Stimulated activated CD8-positive, alpha-beta memory T cell treated with anti-CD3 and anti-CD28 coated beads, Interleukin-7, amount 100 ng/mL, for 4 hours (primary cell): ENCODE results near the gene ALKBH3.

Source experiments
- DNase-seq, 2 donors: peaks; one replicate each; pipeline ENCODE4 v3.0.0-alpha.2; 2020; ENCODE audit warnings: low read depth in 2 of 2

Gene ALKBH3

DNA sequence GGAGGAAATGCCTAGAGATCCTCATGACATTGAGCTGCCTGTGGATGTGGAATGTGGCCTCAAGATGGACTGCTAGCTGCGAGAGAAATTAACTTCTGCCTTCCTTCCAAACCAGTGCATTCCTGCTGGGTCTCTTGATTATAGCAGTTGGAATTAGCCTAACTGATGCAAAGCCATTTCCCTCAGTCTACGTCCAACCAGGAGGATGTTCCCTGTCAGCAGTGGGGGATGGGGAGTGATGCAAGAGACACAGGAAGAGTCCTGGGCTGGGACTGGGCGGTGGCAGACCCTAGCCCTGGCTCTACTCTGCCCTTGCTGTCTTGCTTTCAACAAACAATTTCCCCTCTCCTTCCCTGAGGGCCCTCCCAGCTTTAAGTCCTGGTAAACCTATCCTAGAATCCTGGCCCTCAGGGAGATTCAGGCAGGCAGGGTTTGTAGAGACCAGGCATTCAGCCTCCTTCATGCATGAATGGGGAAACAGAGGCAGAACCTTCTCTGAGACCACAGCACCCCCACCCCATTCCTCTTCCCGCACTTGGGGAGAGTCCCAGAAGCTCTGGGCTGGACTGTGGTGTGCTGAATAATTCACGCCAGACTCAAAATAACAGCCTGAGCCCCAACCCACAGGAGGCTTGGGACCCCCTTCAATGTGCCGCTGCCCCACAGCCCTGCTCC, 78.8 kb downstream of the ALKBH3 start:
- no peak for DNase-seq

DNA sequence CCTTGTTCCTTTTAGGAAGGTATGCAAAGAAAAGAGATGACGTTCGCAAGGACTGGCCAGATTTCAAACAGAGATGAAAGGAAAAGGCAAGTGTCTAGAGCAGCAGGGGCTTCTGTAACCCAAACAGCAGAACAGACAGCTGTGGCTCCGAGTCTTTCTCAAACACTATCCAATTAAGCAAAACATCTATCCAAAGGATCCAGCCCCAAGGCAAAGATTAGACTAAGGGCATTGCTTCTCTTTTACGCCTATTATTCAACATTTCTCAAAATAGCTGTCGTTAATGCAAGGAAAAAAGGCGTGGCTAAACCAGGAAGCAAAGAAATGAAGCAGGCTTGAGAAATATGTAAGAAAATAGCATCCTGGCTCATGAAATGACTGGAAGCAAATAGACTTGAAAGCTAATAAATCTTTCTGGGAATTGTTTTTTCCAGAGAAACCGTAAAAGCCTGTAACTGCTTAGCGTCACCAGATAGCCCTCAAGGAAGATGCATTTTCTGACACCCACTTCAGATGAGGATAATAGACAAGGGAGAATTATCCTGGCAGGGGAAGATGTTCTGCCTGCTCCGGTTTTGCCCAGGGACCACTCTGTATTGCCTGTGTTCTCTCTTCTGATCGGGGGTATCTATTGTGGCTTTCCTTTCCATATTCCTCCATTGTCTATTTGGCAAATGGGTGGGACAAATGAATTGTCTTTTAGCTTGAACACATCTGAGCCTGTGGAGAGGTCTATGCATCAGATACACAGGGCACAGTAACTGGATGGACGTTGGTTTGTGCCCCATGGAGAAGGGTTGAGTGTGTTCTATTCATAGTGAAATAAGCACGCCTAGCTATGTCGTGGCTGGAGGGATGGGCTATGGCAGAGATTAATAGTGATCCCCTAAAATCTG, 82.0 kb downstream of the ALKBH3 start:
- no peak for DNase-seq

DNA sequence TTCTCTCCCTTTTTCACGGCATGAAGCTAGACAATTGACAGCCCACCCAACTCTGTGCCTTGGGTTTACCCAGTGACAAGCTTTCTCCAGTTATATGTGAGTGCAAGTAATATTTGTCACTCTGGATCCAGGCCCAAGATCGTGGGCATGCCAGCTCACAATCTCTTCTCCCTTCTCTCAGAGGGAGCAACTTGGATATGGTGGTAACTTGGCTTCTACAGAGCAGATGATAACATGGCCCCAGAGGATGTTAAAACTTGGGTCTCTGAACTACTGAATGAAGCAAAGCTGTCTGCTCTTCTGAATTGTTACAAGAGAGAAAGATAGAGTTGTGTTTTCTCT, 82.6 kb downstream of the ALKBH3 start:
- no peak for DNase-seq

DNA sequence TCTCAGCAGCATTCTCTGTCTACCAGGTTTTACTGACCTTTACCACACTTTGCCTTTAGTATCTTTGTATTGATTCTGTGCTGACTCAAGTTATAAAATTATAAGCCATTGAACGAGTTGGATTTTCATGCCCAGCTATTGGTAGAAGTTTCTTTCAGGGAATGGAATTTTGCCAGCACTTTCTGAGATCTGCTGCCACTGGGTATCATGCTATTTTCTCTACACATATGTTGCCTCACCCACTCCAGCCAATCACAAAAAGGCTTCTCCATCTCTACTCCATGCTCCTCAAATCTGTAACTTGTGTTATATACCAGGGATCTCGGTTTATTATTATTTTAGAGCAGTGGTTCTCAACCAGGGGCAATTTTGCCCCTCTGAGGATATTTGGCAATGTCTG, 87.0 kb downstream of the ALKBH3 start:
- no peak for DNase-seq

DNA sequence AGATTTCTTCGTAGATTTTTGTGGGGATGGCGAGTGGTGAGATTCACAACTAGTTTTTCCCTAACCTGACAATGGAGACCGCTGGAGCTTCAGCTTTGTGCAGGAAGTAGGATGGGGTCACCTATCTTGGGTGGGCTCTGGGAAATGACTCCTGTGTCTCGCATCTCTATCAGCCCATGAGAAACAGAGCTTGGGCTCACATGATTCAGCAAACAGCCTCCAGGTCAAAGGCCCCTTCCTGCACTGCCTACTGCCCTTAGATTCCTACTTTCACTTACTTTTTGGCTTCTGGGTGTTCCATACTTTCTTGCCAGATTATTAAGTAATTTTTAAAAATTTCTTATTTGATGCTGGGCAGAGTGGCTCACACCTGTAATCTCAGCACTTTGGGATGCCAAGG, 88.1 kb downstream of the ALKBH3 start:
- no peak for DNase-seq

DNA sequence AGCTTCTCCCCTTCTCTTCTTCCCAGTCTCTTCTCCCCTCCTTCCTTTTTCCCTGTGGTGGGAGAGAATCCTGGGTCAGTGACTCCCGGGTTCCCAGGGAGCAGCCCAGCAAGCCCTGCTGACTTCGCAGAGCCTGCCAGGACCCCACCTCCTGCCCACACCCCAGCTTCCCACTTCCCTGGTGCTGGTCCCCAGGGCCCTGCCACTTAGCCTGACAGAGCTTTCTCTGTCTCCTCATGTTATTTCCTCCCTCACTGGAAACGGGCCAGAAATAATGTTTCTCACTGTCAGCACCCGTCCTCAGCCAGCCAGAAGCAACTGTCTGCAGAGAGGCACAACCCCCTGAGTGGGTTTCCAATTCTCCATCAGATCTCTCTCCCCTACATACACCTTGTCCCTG, 88.9 kb downstream of the ALKBH3 start:
- DNase-seq: no peak
